RWPE1 (cell line): ENCODE measurements around the gene POLG2.

Experiments
- CTCF ChIA-PET: fragments of 350-600 bp; sonication (Branson Sonifier 250); formaldehyde crosslinking; extraction: SDS; loops from one replicate; lab custom pipeline; 2021; lab: Yijun Ruan, JAX
- POLR2A ChIA-PET: fragments of 400-600 bp; formaldehyde crosslinking; extraction: SDS; loops from one replicate; lab custom pipeline; 2020; ENCODE audit warnings: antibody characterized with exemption; ENCODE audit not compliant: low non-redundant PET; lab: Yijun Ruan, JAX
- DNase-seq: peaks from one replicate; pipeline ENCODE4 v3.0.0; 2012; ENCODE audit warnings: low spot score
- H3K27ac ChIP-seq: fragments of 450-650 bp; 2 replicates; pipeline ENCODE4 v1.5.1; 2017
- TF ChIP-seq, protein P1 (sequence below): fragments of 450-650 bp; conservative IDR thresholded peaks from 2 replicates; pipeline ENCODE4 v1.5.1; 2017; ENCODE audit warnings: low read depth, mild to moderate bottlenecking

POLG2 gene

DNA sequence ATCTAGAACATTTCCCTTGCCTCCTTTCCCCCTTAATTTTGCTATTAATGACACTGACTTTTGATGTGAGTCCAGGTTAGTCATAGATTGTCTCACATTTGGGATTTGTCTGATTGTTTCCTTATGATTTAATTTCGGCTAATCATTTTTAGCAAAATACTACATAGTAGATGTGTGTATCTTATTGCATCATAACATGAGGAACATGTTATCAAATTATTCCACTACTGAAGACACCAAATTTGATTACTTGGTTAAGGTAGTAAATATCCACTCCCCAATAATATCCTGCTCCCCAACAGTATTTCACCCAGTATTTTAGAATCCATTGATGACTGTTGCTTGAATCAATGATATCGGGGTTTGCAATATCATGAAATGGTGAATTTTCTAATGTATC, 2.7 kb downstream of the POLG2 start:
- ChIA-PET POLR2A (no interaction called here), CTCF (interaction anchor here (0.6 kb wide), 2 partner anchors 212 to 1053 kb away, joined by 3 to 4 read pairs; no protein-coding TSS in a partner anchor)
- DNase-seq: no peak
- H3K27ac ChIP-seq: no peak overlapping the region
- TF ChIP-seq, protein P1, sequence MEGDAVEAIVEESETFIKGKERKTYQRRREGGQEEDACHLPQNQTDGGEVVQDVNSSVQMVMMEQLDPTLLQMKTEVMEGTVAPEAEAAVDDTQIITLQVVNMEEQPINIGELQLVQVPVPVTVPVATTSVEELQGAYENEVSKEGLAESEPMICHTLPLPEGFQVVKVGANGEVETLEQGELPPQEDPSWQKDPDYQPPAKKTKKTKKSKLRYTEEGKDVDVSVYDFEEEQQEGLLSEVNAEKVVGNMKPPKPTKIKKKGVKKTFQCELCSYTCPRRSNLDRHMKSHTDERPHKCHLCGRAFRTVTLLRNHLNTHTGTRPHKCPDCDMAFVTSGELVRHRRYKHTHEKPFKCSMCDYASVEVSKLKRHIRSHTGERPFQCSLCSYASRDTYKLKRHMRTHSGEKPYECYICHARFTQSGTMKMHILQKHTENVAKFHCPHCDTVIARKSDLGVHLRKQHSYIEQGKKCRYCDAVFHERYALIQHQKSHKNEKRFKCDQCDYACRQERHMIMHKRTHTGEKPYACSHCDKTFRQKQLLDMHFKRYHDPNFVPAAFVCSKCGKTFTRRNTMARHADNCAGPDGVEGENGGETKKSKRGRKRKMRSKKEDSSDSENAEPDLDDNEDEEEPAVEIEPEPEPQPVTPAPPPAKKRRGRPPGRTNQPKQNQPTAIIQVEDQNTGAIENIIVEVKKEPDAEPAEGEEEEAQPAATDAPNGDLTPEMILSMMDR: no peak

DNA sequence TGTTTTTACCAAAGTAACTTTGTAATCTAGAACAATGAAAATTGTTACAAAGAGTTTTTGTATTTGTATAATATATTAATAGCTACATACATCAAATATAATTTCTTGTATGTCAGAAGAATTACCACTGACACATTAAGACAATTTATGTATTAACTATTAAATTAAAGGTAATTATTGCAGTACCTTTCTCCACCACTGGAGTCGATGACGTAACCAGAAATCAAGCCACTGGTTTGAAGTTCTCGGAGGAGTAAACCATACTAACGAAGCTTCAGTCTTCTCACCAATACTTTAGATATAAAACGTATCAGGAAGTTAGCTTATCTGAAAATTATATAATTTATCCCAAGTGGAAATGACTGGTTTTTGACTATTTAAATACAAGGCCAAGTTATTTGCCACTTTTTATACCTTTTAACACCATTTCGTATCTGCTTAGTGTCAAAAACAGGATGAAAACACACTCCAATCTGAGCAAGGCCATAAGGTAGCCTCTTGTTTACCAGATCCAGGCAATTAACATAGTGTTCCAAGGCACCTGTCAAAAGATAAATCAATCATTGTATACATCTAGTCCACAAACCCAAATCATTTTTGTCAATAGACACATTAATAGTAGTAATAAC, 4.3 kb downstream of the POLG2 start:
- POLR2A ChIA-PET: no interaction called here
- no peak overlapping the region for H3K27ac ChIP-seq
- TF ChIP-seq, protein P1: peak; percentile 61
- CTCF ChIA-PET: interaction anchor here (0.7 to 1.0 kb wide), 3 partner anchors 11 to 102 kb away, joined by 3 read pairs; no protein-coding TSS in a partner anchor
- no peak for DNase-seq

DNA sequence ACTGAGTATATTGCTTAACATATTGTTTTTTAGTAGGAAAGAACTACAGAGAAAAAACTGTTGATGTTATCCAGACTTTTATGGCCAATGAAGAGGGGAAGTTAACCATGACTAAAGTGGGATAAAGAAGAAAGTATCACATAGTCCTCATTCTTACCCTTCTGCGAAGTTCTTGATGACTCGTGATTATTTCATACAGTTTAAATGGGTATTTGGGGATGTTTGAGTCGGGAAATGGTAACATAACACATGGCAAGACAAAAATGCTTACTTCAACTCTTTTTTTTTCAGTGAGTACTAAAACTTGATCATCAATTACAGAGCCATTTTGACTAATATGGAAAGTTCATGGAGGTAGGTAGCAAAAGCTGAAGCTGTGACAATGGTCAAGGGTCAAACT, 4.9 kb downstream of the POLG2 start:
- TF ChIP-seq, protein P1: no peak
- ChIA-PET POLR2A (no interaction called here), CTCF (interaction anchor here (0.7 to 3.7 kb wide), 2 partner anchors 15 to 72 kb away, joined by 3 to 14 read pairs; no protein-coding TSS in a partner anchor)
- no peak for DNase-seq
- H3K27ac ChIP-seq: no peak overlapping the region

DNA sequence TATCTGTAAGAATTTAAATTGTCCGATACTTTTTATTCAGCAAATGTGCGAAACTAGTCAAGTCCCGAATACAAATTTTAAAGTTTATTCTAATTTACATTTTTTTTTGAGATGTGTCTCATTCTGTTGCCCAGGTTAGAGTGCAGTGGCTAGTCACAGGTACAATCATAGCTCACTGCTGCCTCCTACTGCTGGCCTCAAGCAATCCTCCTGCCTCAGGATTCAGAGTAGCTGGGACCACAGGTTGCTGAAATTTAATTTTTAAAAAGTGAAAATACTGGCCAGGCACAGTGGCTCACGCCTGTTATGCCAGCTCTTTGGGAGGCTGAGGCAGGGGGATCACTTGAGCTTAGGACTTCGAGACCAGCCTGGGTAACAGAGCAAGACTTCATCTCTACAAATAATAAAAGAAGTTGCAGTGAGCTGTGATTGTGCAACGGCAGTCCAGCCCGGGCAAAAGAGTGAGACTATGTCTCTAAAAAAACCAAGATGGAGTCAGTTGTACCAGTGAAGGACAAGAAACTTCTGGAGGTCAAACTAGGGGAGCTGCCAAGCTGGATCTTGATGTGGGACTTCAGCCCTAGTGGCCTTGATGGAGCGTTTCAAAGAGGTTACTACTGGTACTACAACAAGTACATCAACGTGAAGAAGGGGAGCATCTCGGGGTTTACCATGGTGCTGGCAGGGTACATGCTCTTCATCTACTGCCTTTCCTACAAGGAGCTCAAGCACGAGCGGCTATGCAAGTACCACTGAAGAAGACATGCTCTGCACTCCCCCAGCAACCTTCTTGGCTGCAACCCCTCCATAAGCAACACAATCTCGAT, 5.6 kb downstream of the POLG2 start:
- ChIA-PET CTCF (interaction anchor here (0.6 to 3.7 kb wide), 4 partner anchors 11 to 190 kb away, joined by 3 to 14 read pairs (median 4); no protein-coding TSS in a partner anchor), POLR2A (no interaction called here)
- no peak overlapping the region for H3K27ac ChIP-seq
- DNase-seq: no peak
- TF ChIP-seq, protein P1: peak; percentile 45

DNA sequence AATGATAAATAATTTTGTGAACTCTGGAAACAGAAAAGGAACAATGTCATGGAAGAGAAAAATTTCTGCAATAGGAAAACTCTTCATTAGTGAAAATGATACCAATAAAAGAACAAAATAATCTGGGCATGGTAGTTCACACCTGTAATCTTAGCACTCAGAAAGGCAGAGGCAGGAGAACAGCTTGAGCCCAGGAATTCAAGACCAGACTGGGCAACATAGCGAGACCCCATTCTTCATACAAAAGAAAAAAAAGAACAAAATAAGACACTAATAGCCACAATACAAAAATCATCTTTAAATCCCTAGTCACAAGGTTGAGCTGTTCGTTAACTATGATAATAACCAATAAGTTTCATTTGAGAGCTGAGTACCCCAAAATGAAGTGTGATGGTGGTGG, 8.6 kb downstream of the POLG2 start:
- DNase-seq: no peak
- POLR2A ChIA-PET: no interaction called here
- TF ChIP-seq, protein P1: no peak
- CTCF ChIA-PET: interaction anchor here (3.7 kb wide), 1 partner anchor 69 kb away, joined by 14 read pairs; no protein-coding TSS in a partner anchor
- H3K27ac ChIP-seq: no peak overlapping the region

DNA sequence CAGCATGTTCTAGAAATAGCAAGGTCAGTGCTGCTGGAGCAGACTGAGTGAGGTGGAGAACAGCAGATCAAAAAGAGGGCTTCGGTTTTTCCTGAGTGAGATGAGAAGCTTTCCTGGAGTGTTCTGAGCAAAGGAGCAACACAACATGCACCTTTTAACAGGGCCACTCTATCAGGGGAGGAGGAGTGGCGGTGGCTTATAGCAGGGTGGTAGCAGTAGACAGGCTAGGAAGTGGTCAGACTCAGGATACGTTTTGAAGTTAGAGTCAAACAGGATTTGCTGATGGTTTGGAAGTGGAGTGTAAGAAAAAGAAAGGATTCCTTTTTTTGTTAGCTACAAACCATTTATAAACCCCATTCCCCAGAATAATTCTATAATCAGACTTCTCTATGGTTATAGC, 12.5 kb downstream of the POLG2 start:
- ChIA-PET POLR2A (no interaction called here), CTCF (no interaction called here)
- no peak for DNase-seq
- H3K27ac ChIP-seq: no peak overlapping the region
- TF ChIP-seq, protein P1: no peak
